Prostate gland (tissue), 2 donors: Measurements from ENCODE around the gene ELMO1.

Experiments used
- CTCF ChIP-seq, 4 experiments: fragments of 200-600 bp in 2 of 4; fragments of 450-650 bp in 2 of 4; sonication (generic) in 2 of 4; IDR thresholded peaks; 1 replicate in 3 of 4; 2 replicates in 1 of 4; pipeline ENCODE4 v1.5.1; 2016 to 2019; ENCODE audit warnings: antibody characterized with exemption in 4 of 4, mild to moderate bottlenecking in 2 of 4, moderate library complexity in 2 of 4
- POLR2A ChIP-seq: fragments of 450-650 bp; IDR thresholded peaks from one replicate; pipeline ENCODE4 v1.6.1; 2016; ENCODE audit warnings: antibody characterized with exemption, mild to moderate bottlenecking

GRCh38 chr7:37440738-37441385 is 7.8 kb downstream of the ELMO1 start:
- TF ChIP-seq CTCF (IDR thresholded peaks at IDR 0.05) = no peak
- no peak for TF ChIP-seq POLR2A
